HG02981 (cell line): ENCODE measurements around the gene EPB41L4A.

Source experiments
- ATAC-seq: cut with Tn5 transposase; IDR thresholded peaks from one replicate; pipeline ENCODE4 v1.9.1; 2021; ENCODE audit warnings: mild to moderate bottlenecking, moderate library complexity; ENCODE audit not compliant: unreplicated experiment

The EPB41L4A gene

DNA sequence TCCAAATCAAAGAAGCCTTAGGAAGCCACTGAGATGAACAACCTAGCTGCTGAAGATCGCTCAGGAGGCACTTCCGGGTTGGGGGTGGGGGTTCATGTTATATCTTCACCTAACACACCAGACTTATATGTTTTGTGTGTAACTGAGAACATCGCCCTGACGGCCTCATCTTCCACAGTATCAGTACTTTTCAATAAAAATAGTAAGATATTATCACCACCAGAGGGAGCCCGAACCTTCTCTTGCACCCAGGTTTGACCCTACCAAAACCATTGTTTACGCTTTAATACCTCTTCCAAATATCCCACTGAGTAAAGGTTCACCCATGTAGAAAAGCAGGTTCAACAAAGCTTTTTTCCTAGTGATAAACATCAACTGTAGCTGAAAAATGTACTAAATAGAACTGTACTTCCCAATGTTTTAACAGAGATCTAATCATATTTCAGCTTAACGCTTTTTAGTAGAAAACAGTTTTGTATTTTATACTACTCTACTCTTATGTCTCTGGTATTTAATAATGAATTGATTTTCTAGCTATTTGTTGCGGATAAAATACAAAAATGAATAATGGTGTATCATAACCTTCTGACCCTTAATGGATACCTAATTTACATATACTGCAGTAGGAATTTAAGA is 244.0 kb downstream of the EPB41L4A start:
- ATAC-seq = peak; percentile 73

- no peak for ATAC-seq
These were observed 253.0 kb downstream of the EPB41L4A start for GRCh38 chr5:112165897-112166737.

- ATAC-seq = no peak
These were observed 253.7 kb downstream of the EPB41L4A start for GRCh38 chr5:112165399-112165798.

DNA sequence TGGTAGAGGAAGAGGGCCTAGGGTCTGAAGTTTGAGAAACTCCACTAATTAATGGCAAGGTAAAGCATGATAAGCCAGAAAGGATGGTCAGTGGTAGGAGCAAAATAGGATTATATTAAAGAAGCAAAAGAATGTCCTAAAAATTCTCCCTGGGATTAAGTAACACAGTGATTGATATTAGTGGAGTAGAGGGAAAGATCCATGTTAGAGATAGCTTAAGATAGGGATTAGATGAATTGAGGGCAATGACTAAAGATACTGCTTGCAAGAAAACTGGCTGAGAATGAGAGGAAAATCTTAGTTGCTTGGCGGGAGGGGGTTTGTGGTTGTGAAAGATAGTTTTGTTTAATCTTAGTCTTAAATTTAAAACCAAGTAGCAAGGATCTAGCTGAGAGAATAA is 255.6 kb downstream of the EPB41L4A start:
- ATAC-seq = no peak

DNA sequence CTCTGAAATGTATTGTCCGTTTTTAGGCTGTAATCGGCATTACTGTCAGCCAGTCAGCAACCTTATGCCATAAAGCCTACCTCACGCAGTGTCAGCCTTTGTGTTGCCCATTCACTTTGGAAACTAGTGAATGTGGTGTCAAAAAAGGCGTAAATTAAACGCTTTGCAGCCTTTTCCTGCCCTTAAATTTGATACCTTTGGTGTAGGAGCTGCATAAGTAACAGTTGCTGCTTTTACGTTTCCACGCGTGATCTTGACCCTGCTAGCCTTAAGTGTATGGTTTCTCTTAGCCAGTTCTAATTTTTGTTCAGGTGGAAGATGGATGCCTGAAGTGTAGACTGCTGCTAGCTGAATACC is 257.7 kb downstream of the EPB41L4A start:
- no peak for ATAC-seq

- peak; percentile 95 for ATAC-seq
These were observed 258.3 kb downstream of the EPB41L4A start for GRCh38 chr5:112160652-112161391.

GRCh38 chr5:112159435-112159834 is 259.6 kb downstream of the EPB41L4A start:
- no peak for ATAC-seq

- no peak for ATAC-seq
These were observed 262.9 kb downstream of the EPB41L4A start for GRCh38 chr5:112156211-112156610.

DNA sequence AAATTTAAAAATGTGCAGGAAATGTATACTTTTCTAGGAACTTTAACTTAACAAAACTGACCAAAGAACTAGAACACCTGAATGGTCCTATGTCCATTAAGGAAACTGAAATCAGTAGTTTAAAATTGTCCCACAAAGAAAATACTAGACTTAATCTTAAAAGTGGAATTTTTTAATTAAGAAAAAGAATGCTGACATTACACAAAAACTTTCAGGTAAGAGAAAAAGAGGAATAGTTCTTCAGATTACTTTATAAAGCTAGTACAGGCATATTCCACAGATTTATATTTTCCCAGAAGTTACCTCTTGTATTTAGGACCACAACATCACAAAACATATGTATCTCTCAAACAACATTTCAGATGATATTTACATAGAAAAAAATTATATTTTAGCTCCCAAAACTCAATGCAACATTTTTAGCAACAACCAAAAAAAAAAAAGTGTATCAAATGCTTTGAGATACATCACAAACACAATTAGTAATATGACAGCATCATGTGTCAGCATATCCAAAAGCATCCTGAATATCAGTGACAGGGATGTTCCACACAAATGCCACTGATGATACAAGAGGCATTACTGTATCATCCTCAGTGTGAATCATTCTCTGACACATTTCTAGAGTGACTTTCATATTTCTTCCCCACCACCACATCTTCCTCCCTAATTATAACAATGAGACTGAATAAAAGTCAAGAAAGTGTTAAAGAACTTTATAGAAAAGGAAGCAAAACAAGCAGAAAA is 264.0 kb downstream of the EPB41L4A start:
- no peak for ATAC-seq

- ATAC-seq = no peak
These were observed 269.4 kb downstream of the EPB41L4A start for GRCh38 chr5:112149727-112150126.

DNA sequence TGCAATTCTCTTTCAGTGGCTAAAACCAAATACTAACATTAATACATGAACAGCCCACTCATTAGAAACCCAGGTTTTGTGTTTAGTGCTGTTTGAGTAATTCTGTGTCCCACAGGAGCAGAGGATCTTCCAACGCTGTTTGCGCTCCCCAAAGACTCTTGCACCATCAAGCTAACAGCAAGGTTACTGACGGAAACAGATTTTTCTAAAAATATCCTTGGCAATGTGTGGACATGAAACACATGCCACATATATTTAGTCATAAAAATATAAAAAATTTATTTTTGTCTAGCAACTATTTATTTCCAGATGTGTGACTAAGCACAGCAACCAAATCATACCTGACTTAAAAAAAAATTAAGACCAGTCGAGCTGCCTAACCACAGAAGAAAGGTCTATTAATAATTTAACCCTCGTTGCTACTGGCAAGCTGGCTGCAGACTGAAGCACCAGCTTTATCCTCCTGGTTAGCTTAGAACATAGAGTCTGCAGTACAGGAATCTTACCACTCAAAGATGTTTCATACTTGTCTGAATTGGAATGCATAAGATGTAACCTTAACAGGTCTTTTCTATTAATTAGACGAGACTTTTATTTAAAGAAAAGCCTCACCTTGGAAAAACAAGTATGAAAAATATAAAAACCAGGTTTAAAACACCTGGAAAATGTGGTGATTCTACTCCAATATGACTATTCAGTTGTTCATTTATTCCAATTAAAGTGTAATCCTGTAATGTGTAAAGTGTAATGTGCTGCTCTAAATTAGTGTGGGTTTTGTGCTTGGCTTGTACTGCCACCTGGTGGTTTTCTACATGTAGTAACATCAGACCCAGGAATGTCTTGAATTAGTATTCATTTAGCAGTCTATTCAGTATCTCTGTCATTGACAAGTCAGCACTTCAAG is 272.5 kb downstream of the EPB41L4A start:
- peak; percentile 70 for ATAC-seq

DNA sequence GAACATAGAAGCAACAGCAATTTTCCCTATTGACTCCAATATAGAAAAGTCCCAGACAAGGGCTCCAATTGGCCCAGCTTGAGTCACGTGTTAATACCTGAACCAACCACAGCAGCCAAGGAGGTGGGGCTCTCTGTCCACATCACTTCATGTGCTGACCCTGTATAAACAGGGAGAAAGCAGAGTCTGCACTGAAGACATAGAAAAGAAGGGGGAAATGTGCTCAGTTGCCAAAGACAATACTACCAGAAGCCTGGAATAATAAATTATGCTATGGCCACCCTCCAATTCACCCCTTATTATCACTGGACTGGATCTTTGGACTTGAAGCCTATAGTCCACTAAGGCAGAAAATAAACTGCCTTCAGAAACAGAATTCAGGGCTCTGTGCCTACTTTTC is 275.4 kb downstream of the EPB41L4A start:
- no peak for ATAC-seq

DNA sequence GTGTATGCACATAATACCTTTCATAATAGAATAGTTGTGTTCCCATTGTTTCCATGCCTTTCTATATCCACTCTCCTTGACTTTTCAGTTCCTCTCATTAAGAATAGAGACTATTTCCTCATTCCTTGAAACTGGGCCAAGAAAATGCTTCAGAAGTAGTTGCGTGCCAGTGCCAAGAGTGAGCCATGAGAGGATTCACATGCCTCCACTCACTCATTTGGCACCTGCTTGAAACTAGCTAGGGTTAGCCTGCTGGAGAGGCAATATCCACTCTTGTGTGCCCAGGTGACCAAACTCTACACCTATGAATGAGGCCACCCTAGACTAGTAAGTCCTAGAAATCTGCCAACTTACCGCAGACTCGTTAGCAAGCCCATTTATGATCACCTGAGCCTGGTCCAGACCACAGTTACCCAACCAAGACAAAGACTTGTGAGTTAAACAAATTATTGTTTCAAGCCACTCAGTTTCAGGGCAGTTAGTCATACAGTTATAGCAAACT is 276.3 kb downstream of the EPB41L4A start:
- ATAC-seq = peak; percentile 43

DNA sequence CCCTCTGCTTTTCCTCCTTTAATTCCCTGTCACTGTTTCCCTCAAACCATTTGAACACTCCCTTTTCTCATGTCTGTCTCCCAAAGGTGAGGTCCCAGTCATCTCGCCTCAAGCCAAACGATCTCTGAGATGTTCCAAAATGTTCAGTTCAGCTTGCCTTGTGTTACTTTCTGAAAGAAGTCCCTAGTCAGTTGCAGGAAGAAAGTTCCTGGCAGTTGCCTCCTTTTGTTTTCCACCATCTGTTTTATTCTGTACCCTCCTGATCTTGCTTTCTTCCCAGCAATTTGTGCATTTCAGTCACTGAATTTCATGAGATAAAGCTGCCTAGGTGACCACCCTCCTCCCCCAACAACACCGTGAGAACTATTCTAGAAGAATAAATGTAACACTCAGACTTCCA is 277.5 kb downstream of the EPB41L4A start:
- ATAC-seq = no peak

GRCh38 chr5:112138526-112138925 is 280.6 kb downstream of the EPB41L4A start:
- ATAC-seq = no peak

GRCh38 chr5:112136773-112137172 is 282.3 kb downstream of the EPB41L4A start:
- no peak for ATAC-seq

DNA sequence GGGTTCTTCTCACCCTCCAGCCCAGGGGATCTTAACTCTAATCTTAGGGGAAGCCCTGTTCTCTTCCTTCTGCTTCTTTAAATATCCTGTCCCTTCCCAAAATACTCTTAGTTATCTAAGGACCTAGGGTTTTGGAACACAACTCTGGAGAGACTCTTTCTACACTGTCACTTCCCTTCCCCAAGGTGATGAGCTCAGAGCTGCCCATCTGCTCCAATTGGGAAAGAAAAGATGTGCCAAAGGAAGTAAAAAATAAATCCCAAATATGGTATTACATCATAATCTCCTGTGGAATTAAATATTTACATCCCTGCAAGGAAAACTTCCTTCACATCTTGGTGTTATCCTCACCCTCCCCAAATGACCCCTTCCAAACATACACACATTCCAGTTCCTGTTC is 291.2 kb downstream of the EPB41L4A start:
- no peak for ATAC-seq

DNA sequence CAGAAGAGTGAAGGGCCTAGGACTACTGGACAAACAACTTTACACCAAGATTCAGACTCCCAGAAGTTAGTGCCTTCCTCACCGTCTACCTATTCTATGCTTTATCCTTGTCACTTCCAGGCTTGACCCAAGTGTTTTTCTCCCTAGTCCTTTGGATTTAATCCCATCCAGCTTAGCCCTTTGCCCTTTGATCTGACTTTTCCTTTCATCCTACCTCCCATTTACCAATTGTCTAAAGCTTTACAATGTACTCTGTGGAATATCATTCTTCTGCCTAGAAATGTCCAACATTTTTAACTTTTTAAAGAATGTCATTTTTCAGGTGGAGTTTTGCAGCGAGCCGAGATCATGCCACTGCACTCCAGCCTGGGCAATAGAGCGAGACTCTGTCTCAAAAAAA is 292.1 kb downstream of the EPB41L4A start:
- ATAC-seq = no peak

GRCh38 chr5:112125903-112126302 is 293.2 kb downstream of the EPB41L4A start:
- ATAC-seq = no peak

GRCh38 chr5:112124788-112125187 is 294.3 kb downstream of the EPB41L4A start:
- ATAC-seq = no peak
